Measurements from ENCODE around the gene GMCL1.

GMCL1 gene

DNA sequence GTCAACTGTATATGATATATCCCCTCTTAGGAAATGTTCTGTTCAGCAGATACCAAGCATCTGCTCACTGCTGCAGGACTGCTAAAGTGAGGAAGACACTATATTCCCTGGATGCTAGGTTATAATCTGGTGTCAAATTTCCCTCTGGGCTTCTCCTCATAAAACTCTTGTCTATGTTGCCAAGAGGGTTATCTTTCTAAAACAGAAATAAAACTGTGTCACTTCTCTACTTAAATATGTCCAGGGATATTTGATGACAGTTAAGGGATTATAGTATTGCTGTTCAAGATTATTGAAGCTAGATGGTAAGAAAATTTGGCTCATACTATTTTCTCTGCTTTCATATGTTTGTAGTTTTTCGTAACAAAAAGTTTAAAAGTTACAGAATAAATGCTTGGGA lies 33.8 kb downstream of the GMCL1 start:
- Histone ChIP-seq H3K4me3 (replicated peaks; ENCODE audit: insufficient read depth, low read length) (no peak overlapping the region), H3K27me3 (ENCODE audit: insufficient read depth, poor library complexity, severe bottlenecking) (no peaks in the 10 kb centered on the region), H3K27ac (replicated peaks) (no peak overlapping the region)
- no peak for TF ChIP-seq GABPA (IDR thresholded peaks at IDR 0.05; ENCODE audit: low read depth)
- no peak for TF ChIP-seq POLR2AphosphoS5 (IDR thresholded peaks at IDR 0.05; ENCODE audit: low read depth)
- TF ChIP-seq, protein P1, sequence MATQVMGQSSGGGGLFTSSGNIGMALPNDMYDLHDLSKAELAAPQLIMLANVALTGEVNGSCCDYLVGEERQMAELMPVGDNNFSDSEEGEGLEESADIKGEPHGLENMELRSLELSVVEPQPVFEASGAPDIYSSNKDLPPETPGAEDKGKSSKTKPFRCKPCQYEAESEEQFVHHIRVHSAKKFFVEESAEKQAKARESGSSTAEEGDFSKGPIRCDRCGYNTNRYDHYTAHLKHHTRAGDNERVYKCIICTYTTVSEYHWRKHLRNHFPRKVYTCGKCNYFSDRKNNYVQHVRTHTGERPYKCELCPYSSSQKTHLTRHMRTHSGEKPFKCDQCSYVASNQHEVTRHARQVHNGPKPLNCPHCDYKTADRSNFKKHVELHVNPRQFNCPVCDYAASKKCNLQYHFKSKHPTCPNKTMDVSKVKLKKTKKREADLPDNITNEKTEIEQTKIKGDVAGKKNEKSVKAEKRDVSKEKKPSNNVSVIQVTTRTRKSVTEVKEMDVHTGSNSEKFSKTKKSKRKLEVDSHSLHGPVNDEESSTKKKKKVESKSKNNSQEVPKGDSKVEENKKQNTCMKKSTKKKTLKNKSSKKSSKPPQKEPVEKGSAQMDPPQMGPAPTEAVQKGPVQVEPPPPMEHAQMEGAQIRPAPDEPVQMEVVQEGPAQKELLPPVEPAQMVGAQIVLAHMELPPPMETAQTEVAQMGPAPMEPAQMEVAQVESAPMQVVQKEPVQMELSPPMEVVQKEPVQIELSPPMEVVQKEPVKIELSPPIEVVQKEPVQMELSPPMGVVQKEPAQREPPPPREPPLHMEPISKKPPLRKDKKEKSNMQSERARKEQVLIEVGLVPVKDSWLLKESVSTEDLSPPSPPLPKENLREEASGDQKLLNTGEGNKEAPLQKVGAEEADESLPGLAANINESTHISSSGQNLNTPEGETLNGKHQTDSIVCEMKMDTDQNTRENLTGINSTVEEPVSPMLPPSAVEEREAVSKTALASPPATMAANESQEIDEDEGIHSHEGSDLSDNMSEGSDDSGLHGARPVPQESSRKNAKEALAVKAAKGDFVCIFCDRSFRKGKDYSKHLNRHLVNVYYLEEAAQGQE (IDR thresholded peaks at IDR 0.05; ENCODE audit: insufficient replicate concordance, low read depth), result no peak
- DNase-seq (ENCODE audit: low read depth in 1 of 2, low spot score in 1 of 2), result no peak

DNA sequence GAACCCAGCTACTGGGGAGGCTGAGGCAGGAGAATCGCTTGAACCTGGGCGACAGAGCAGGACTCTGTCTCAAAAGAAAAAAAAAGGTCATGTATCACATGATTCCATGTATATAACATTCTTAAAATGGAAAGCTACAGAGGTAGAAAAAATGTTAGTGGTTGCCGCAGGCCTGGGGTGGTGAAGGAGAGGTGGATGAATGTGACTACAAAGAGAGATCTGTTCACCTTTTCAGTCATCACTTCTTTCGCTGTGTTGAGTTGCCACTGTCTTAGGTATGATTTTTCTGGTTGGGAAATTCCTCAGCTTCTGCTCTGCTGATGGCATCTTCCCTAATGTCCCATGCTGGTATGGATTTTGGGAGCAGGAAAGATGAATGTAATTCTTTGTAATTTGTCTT lies 59.0 kb downstream of the GMCL1 start:
- Histone ChIP-seq H3K27ac (replicated peaks) (no peak overlapping the region), H3K4me3 (replicated peaks; ENCODE audit: insufficient read depth, low read length) (no peak overlapping the region), H3K27me3 (ENCODE audit: insufficient read depth, poor library complexity, severe bottlenecking) (no peaks in the 10 kb centered on the region)
- TF ChIP-seq, protein P2, sequence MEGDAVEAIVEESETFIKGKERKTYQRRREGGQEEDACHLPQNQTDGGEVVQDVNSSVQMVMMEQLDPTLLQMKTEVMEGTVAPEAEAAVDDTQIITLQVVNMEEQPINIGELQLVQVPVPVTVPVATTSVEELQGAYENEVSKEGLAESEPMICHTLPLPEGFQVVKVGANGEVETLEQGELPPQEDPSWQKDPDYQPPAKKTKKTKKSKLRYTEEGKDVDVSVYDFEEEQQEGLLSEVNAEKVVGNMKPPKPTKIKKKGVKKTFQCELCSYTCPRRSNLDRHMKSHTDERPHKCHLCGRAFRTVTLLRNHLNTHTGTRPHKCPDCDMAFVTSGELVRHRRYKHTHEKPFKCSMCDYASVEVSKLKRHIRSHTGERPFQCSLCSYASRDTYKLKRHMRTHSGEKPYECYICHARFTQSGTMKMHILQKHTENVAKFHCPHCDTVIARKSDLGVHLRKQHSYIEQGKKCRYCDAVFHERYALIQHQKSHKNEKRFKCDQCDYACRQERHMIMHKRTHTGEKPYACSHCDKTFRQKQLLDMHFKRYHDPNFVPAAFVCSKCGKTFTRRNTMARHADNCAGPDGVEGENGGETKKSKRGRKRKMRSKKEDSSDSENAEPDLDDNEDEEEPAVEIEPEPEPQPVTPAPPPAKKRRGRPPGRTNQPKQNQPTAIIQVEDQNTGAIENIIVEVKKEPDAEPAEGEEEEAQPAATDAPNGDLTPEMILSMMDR (IDR thresholded peaks at IDR 0.05; ENCODE audit: insufficient read depth, low read length), result no peak
- no peak for TF ChIP-seq GABPA (IDR thresholded peaks at IDR 0.05; ENCODE audit: low read depth)
- no peak for TF ChIP-seq POLR2AphosphoS5 (IDR thresholded peaks at IDR 0.05; ENCODE audit: low read depth)
- TF ChIP-seq, protein P1 (IDR thresholded peaks at IDR 0.05; ENCODE audit: insufficient replicate concordance, low read depth), result no peak
- TF ChIP-seq SPI1 (IDR thresholded peaks at IDR 0.05; ENCODE audit: borderline replicate concordance, low read depth), result no peak
- no peak for DNase-seq (ENCODE audit: low read depth in 1 of 2, low spot score in 1 of 2)

DNA sequence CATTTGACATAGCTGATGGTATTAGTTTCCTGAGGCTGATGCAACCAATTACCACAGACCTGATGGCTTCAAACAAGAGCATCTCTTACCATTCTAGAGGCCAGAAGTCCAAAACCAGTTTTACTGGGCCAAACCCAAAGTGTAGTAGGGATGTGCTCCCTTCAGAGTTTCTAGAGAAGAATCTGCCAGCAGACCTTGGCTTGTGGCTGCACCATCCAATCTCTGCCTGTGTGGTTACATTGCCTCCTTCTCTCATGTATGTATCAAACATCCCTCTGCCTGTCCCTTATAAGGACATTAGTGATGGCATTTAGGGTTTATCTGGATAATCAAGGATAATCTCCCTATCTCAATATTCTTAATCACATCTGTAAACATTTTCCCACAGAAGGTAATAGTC lies 59.8 kb downstream of the GMCL1 start:
- H3K27me3 ChIP-seq (ENCODE audit: insufficient read depth, poor library complexity, severe bottlenecking), result no peaks in the 10 kb centered on the region
- TF ChIP-seq, protein P1 (IDR thresholded peaks at IDR 0.05; ENCODE audit: insufficient replicate concordance, low read depth), result no peak
- TF ChIP-seq, protein P2 (IDR thresholded peaks at IDR 0.05; ENCODE audit: insufficient read depth, low read length), result no peak
- TF ChIP-seq SPI1 (IDR thresholded peaks at IDR 0.05; ENCODE audit: borderline replicate concordance, low read depth) (no peak), POLR2AphosphoS5 (IDR thresholded peaks at IDR 0.05; ENCODE audit: low read depth) (no peak), GABPA (IDR thresholded peaks at IDR 0.05; ENCODE audit: low read depth) (no peak)
- no peak for DNase-seq (ENCODE audit: low read depth in 1 of 2, low spot score in 1 of 2)
- H3K27ac ChIP-seq (replicated peaks), result no peak overlapping the region
- H3K4me3 ChIP-seq (replicated peaks; ENCODE audit: insufficient read depth, low read length), result no peak overlapping the region

DNA sequence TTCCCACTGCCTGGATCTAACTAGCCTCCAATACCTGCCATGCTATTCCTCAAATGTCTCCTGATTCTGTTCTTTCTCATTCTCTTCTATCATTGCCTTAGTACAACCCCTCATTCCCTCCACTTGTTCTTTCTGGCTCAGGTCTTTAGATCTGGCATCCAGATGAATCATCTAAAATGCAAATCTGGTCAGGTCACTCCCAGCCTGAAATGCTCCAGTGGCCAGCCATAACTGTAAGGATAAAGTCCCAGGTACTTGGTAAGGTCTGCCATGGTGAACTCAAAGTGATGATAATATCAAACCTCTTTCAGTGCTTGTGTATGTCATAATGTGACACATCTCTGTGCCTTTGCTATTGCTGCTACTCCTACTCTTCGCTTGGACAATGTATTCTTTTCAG lies 61.4 kb downstream of the GMCL1 start:
- Histone ChIP-seq H3K4me3 (replicated peaks; ENCODE audit: insufficient read depth, low read length) (no peak overlapping the region), H3K27me3 (ENCODE audit: insufficient read depth, poor library complexity, severe bottlenecking) (no peaks in the 10 kb centered on the region), H3K27ac (replicated peaks) (no peak overlapping the region)
- no peak for DNase-seq (ENCODE audit: low read depth in 1 of 2, low spot score in 1 of 2)
- TF ChIP-seq, protein P1 (IDR thresholded peaks at IDR 0.05; ENCODE audit: insufficient replicate concordance, low read depth), result no peak
- TF ChIP-seq, protein P2 (IDR thresholded peaks at IDR 0.05; ENCODE audit: insufficient read depth, low read length), result no peak
- no peak for TF ChIP-seq POLR2AphosphoS5 (IDR thresholded peaks at IDR 0.05; ENCODE audit: low read depth)
- no peak for TF ChIP-seq SPI1 (IDR thresholded peaks at IDR 0.05; ENCODE audit: borderline replicate concordance, low read depth)
- TF ChIP-seq GABPA (IDR thresholded peaks at IDR 0.05; ENCODE audit: low read depth), result no peak
